Panc1 (cell line): ENCODE measurements around the gene SCG2. TPM values are rescaled to one million over a fixed set of nuclear protein-coding genes. Genes with fewer than 3 reads are reported as not detected.

Source experiments
- ATAC-seq: fragments of 200-7000 bp; cut with Tn5 transposase; 2 replicates; pipeline ENCODE4 v1.9.1; 2020; ENCODE audit warnings: mild to moderate bottlenecking, moderate library complexity
- BruUV-seq: library from RNA; stranded (reverse); fragments of 400-500 nt; replicated peaks from 2 replicates; lab custom pipeline; 2021; lab: Mats Ljungman, UMichigan
- CTCF ChIA-PET: fragments of 300-600 bp; sonication (Branson Sonifier 250); formaldehyde crosslinking; loops from one replicate; lab custom pipeline; 2022; ENCODE audit warnings: antibody characterized with exemption; lab: Charles Lee
- POLR2A ChIA-PET: fragments of 300-600 bp; sonication (Branson Sonifier 250); formaldehyde crosslinking; loops from one replicate; lab custom pipeline; 2022; ENCODE audit warnings: antibody characterized with exemption; lab: Charles Lee
- DNase-seq: peaks from one replicate; pipeline ENCODE4 v3.0.0-alpha.2; 2010; ENCODE audit warnings: low read depth, low spot score
- H3K27ac ChIP-seq: 2 replicates; pipeline ENCODE4 v1.5.1; 2011; ENCODE audit warnings: mild to moderate bottlenecking, low read length, inconsistent platforms
- H3K27me3 ChIP-seq: fragments of 200-500 bp; sonication (Bioruptor generic); 2 replicates; pipeline ENCODE4 v1.6.0; 2014; ENCODE audit warnings: low read length, inconsistent platforms; ENCODE audit not compliant: control insufficient read depth, insufficient read depth
- H3K36me3 ChIP-seq: fragments of 200-500 bp; sonication (Bioruptor generic); 2 replicates; pipeline ENCODE4 v1.5.1; 2014; ENCODE audit warnings: inconsistent platforms, mild to moderate bottlenecking, low read length, moderate library complexity; ENCODE audit not compliant: control insufficient read depth, insufficient read depth
- H3K4me1 ChIP-seq: 2 replicates; pipeline ENCODE4 v1.5.1; 2011; ENCODE audit warnings: inconsistent platforms, mild to moderate bottlenecking, low read length, moderate library complexity; ENCODE audit not compliant: control insufficient read depth, insufficient read depth
- H3K4me3 ChIP-seq, 2 experiments: 2 replicates each; pipeline ENCODE4 v1.5.1; 2011 to 2012; ENCODE audit warnings: low read depth in 2 of 2, low read length in 2 of 2, mild to moderate bottlenecking in 2 of 2, inconsistent platforms in 1 of 2, moderate library complexity in 1 of 2
- H3K9me3 ChIP-seq: fragments of 200-500 bp; sonication (Bioruptor generic); 2 replicates; pipeline ENCODE4 v1.5.1; 2014; ENCODE audit warnings: low read depth, mild to moderate bottlenecking, inconsistent platforms, low read length, moderate library complexity; ENCODE audit not compliant: control insufficient read depth, insufficient read depth
- CTCF ChIP-seq: fragments of 450-650 bp; IDR thresholded peaks from 2 replicates; pipeline ENCODE4 v1.5.1; 2017; ENCODE audit warnings: mild to moderate bottlenecking
- POLR2AphosphoS5 ChIP-seq: IDR thresholded peaks from 2 replicates; pipeline ENCODE4 v1.6.1; 2012; ENCODE audit warnings: mild to moderate bottlenecking, low read depth, low read length, moderate library complexity
- REST ChIP-seq, 2 experiments: IDR thresholded peaks; 2 replicates each; pipeline ENCODE4 v1.6.1; 2011 to 2012; ENCODE audit warnings: low read depth in 2 of 2, control low read depth in 1 of 2, low read length in 1 of 2, mild to moderate bottlenecking in 1 of 2, moderate library complexity in 1 of 2; ENCODE audit not compliant: insufficient read depth in 1 of 2
- SIN3A ChIP-seq: IDR thresholded peaks from 2 replicates; pipeline ENCODE4 v1.6.1; 2012; ENCODE audit warnings: low read depth, mild to moderate bottlenecking, low read length, moderate library complexity, borderline replicate concordance; ENCODE audit not compliant: insufficient read depth
- TCF7L2 ChIP-seq: IDR thresholded peaks from 2 replicates; pipeline ENCODE4 v1.6.1; 2011; ENCODE audit warnings: mild to moderate bottlenecking, low read depth, low read length, inconsistent platforms
- in situ Hi-C: cut with HindIII; loops from 2 replicates; pipeline ENCODE4 v1.10.0; 2016; ENCODE audit warnings: low sequenced_read_pairs, low pct_unique_long_range_greater_than_20kb
- intact Hi-C: fragments of 100-400 bp; cut with micrococcal nuclease; formaldehyde crosslinking; loops from one replicate; pipeline ENCODE4 v1.10.0; 2022; ENCODE audit not compliant: unreplicated experiment
- total RNA-seq: library from RNA; stranded (reverse); gene quantifications from one replicate; pipeline ENCODE4 v1.2.1, GENCODE V29; 2021; ENCODE audit not compliant: unreplicated experiment

Gene SCG2
- total RNA-seq, 1 experiment from 2014 or later, result 1.7 TPM

- Histone ChIP-seq H3K27me3 (no peaks in the 10 kb centered on the region), H3K36me3 (no peaks in the 10 kb centered on the region), H3K9me3 (no peaks in the 10 kb centered on the region), H3K4me3 (no peak overlapping the region), H3K4me1 (no peaks in the 10 kb centered on the region), H3K27ac (no peak overlapping the region)
- in situ Hi-C loops, result no loop called here
- no TSS peak for BruUV-seq
- ChIA-PET CTCF (no interaction called here), POLR2A (no interaction called here)
- ATAC-seq (no peak), DNase-seq (no peak)
- TF ChIP-seq REST (IDR thresholded peaks at IDR 0.05; ENCODE audit: insufficient read depth in 1 of 2, low read depth in 2 of 2, low read length in 1 of 2) (no peak), SIN3A (no peak), TCF7L2 (no peak), POLR2AphosphoS5 (no peak), CTCF (no peak)
- intact Hi-C loops, result no loop called here
Observed at GRCh38 chr2:223591596-223591995, 10.6 kb downstream of the SCG2 start.

- in situ Hi-C loops, result no loop called here
- BruUV-seq, result no TSS peak
- no peaks in the 10 kb centered on the region for H3K36me3 ChIP-seq
- H3K4me1 ChIP-seq, result no peaks in the 10 kb centered on the region
- intact Hi-C loops, result no loop called here
- no peak for ATAC-seq
- H3K27ac ChIP-seq, result no peak overlapping the region
- TF ChIP-seq REST (IDR thresholded peaks at IDR 0.05; ENCODE audit: insufficient read depth in 1 of 2, low read depth in 2 of 2, low read length in 1 of 2) (no peak), TCF7L2 (no peak), POLR2AphosphoS5 (no peak), SIN3A (no peak), CTCF (no peak)
- CTCF ChIA-PET, result no interaction called here
- H3K27me3 ChIP-seq, result no peaks in the 10 kb centered on the region
- no peaks in the 10 kb centered on the region for H3K9me3 ChIP-seq
- POLR2A ChIA-PET, result no interaction called here
- H3K4me3 ChIP-seq, result no peak overlapping the region
- no peak for DNase-seq
Observed at GRCh38 chr2:223590964-223591363, 11.2 kb downstream of the SCG2 start.
